Measurements from ENCODE around the gene MAML3.

Gene MAML3

DNA sequence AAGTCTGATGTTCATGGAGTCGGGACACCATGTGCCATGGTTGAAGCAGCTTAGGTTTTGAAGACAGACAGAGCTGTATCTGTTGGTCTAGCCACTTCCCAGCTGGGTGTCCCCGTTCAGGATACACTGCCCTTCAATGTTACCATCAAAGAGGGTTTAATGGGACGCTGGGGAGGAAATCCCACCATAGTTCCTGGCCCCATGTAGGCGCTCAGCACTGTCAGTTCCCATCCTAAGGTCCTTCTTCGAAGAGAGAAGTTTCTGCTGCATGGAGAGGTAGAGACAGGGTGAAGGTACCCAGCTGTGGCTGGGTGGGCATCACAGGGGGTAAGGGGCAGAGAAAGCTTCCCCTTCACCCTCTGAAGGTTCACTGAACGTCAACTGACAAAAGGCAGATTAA, 484.6 kb downstream of the MAML3 start:
- DNase-seq, result no peak

DNA sequence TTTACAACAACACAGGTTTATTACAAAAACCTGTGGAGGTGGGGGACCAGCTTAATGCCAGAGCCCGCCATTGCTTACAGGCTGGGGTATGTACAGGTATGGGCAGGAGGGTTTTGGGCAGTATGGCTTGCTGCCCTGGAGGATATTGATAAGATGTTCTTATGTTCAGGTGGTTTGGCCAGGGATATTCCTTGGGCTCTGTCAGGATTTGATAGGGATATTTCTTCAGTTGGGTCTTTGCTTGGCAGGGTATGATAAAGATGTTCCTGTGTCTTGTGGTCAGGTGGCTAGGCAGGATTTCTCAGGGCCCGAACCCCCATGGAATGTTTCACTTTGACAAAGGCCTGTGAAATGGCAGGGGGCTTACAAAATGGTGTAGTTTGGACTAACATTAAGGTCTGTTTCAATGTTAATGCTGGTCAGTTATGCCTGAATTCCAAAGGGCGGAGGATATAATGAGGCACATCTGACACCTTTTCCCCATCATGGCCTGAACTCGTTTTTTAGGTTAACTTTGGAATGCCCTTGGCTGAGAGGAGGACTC, 485.3 kb downstream of the MAML3 start:
- no peak for DNase-seq

DNA sequence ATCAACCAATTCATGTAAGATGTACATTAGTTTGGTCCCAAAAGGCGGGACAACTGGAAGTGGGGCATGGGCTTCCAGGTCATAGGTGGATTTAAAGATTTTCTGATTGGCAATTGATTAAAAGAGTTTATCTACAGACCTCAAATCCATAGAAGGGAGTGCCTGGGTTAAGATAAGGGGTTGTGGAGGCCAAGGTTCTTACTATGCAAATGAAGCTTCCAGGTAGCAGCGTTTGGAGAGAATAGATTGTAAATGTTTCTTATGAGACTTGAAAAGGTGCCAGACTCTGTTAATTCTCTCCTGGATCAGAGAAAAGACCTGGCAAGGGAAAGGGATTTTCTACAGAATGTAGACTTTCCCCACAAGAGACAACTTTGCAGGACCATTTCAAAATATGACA, 485.9 kb downstream of the MAML3 start:
- DNase-seq, result no peak
